GM19328 (cell line): Measurements from ENCODE around the gene DHFR2.
A peak's percentile ranks its signal among the peaks of the same experiment; 100 is the strongest.
"Not testable (repeated sequence)": the region's sequence is repeated elsewhere in the genome, so short reads cannot be mapped to it uniquely, and the experiment has no call there.

Source experiments
- ATAC-seq: cut with Tn5 transposase; IDR thresholded peaks from one replicate; pipeline ENCODE4 v1.9.1; 2021; ENCODE audit warnings: mild to moderate bottlenecking, moderate library complexity; ENCODE audit not compliant: unreplicated experiment

Gene DHFR2

DNA sequence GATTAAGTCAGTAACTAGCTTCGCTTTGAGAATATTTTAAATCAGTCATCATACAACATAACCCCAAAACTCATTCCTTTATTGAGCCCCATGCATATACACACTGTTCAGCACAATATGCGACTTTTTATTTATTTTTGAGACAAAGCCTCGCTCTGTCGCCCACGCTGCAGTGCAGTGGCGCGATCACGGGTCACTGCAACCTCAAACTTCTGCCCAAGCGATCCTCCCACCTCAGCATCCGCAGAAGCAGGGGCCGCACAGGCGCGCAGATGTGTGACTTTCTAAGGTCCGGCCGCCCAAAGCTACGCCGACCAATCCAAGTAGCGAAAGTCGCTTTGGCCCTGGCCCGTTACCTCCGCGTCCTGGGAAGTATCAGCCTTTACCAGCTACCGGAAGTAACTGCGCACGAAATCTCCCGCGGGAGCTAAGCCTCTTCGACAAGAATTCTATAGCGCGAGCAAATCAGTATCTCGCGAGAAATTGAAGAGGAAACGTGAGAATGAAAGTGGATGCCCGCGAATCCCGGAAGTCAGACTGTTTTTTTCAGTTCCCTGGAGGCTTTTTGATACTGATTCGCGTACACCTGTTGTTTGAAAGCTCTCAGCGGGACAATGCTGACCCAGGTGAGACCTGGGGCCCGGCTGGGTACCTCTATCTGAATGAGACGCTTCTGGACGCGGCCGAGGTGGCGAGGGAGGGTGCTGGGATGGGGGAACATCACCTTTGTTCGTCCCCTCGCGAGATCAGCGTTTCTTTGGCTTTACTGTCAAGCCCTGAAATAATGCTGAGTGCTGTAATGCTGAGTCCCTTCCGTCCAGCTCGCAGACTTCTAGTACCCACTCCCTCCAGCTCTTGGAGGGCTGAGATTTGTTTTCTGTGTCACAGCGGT is at the start of gene DHFR2, which contains the start of gene NSUN3:
Gene DHFR2 (minus strand): TSS at position 404 of the 892 bp plus-strand sequence. CDS start 1,405 bp downstream, outside the sequence.
Gene NSUN3 (plus strand): TSS at position 549 of the 892 bp plus-strand sequence. CDS start 66 bp downstream, at position 615.
- ATAC-seq: peak; percentile 94

DNA sequence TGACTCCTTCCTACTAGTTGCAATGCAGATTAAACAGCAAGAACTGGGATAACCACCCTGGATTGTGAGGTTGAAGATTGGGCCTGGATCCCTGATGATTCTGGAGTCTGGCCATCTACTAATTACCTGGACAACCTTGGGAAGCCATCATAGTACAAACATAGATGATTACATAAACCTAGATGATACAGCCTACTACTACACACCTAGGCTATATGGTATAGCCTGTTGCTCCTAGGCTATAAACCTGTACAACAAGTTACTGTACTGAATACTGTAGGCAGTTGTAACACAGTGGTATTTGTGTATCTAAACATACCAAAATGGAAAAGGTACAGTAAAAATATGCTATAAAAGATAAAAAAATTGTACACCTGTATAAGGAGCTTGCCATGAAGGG is 48.1 kb upstream of the DHFR2 start:
- ATAC-seq: no peak

DNA sequence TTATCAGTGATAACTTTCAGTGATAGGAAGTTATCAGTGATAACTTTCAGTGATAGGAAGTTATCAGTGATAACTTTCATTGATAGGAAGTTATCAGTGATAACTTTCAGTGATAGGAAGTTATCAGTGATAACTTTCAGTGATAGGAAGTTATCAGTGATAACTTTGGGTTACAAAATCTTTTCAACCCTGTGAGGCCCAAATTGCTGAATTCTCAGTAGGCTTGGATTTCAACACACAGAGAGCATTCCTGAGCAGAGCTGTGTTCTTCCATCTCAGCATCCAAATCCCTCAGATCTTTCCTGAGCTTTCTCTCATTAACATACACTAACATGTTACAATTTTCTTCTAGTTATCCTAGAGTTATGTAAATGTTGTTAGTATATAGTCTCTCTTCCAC is 47.5 kb upstream of the DHFR2 start:
- ATAC-seq: not testable (repeated sequence)

DNA sequence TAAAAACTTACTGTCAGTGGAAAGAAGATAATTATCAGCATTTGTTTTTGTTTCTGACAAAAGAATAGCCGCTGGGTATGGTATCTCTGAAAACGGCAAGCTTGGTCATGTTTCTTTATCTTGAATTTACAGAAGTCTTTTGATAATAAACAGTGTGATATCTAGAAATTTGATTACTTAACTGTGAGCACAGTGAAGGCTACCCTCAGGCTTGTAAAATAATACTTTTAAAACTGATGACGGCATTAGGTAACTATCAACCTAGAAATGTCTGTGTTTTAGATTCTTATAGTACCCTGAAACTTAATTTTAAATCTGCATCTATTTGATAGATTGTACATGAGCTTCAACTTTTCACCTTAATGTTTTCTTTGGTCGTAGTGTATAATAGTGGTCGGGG is 43.6 kb upstream of the DHFR2 start:
- no peak for ATAC-seq

DNA sequence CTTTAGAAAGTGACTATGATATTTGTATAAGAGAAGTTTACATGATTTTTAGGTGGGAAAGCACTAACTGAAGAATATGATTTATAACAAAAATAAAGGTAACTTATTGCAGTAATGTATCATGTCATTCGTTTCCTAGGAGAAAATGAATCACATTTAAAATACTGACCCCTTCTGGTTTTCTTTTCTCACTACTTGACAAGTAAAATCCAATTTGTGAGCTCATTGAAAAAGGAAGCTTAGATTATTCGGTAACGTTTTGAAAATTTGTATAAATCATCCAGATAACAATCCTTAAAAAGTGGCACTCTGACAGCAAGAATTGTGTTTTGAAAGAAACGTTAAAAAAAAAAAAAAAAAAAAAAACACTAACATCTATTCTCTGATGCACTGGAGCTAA is 39.1 kb upstream of the DHFR2 start:
- no peak for ATAC-seq

DNA sequence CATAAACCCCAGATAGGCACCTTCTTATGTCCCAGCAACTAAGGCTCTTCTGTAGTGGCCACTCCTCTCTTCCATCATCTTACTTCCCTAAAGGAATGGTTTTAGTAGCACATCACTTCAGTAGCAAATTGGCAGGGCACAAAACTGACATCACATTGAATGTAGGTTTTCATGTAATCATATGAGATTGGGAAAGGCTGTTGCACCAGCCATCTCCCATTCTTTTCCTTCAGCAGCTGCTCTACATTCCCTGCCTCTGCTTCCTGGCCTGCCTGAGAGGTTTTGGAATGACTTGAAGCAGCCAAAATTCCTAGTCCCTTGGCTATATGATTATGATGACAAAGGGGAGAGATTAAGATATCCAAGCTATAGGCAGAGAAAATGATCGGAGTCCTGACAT is 36.6 kb upstream of the DHFR2 start:
- ATAC-seq: no peak

DNA sequence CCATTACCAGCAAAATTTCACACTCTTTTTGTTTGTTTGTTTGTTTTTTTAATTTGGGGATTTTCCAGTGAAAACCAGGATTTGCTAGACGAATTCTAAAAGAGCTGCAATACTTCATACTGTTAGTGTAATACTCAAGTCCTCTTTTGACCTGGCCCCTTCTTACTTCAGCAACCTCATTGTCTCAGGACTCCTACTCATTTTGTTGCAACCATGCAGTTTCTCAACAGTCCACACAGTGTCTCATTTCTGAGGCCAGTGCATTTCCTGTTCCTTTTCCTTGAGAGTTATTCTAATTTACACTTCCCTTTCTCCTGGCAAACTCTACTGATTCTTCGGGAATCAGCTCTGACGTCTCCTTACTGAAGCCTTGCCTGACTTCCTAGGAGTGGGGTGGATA is 35.7 kb upstream of the DHFR2 start:
- no peak for ATAC-seq

DNA sequence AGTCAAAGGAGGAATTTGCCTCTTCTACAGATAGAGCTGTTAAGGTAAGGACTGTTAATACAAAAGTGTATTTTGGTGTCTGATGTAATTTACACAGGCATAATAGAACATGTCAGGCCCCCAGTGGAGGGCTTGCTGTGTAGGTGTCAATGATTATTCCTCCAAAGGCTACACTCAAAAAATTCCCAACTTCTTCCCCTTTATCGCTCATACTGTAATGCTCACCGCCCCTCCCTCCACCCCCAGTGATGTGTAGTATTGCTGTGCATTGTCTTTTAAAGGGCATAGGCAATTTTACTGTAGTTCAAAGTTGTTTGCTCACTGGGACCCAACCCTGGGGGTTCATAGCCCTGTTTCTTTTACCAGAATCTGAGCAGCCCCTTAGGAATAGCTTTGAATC is 32.4 kb upstream of the DHFR2 start:
- ATAC-seq: no peak

DNA sequence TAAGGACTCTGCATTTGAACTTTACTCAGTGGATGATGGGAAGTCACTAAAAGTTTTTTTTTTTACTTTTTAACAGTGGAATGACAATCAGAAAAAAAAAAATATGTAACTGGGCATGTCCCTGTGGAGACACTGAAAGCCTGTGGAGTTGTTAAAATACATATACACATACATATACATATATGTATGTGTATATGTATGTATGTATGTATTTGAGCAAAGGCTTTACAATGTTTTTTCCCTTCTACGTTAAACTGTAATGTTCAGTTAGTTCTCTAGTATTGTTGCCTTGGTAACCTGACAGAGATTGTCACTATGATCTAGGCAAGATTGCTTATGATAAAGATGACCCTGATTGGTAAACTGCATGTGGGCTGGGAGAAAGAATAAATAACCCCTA is 30.4 kb upstream of the DHFR2 start:
- no peak for ATAC-seq

DNA sequence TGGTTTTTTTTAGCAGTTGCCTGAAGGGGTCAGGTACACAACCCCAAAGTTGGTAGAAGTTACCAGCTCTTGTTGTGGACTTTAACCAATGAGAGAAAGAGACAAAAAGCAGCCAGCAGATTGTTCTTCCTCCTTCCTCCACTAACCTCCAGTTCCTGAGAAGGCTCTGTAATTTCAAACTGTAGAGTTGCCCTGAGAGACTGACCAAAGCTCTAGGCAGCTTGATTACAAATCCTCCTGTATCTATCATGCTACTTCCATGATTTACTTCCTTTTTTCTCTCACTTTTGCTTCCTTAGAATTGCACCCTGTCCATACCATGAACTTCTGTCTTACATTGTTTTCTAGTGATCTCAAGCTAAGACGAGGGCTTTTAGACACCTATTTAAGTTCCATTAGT is 29.4 kb upstream of the DHFR2 start:
- ATAC-seq: no peak

DNA sequence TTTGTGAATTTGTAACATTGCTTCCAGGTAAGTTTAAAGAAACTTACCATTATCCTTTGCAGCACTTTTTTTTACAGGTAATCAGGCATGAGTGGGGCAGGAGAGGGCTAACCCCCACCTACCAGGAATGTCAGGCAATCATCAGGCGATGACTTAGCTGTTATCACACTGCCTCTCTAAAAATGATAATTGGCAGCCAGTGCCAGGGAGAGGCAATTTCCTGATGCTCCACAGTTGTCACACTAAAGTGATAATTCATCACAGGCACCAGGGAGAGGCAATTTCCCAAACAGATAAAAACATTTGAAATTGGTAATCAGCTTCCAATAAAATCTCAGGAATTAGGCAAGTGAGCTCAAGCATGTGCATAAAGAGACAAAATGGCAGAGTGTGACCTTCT is 26.4 kb upstream of the DHFR2 start:
- no peak for ATAC-seq

DNA sequence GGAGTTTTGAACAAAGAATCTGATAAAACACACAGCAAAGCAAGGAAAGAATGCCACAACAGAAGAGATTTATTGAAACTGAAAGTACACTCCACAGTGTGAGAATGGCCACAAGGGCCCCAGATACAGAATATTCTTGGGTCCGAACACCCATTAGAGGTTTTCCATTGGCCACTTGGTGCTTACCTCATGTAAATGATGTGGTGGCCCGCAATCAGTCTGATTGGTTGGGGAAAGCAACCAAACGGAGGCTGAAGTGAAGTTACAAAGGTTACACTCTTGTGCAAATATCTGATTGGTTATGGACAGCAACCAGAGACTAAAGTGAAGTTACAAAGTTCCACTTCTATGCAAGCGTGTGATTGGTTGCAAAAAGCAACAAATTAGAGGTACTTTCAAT is 20.5 kb upstream of the DHFR2 start:
- ATAC-seq: peak; percentile 70

DNA sequence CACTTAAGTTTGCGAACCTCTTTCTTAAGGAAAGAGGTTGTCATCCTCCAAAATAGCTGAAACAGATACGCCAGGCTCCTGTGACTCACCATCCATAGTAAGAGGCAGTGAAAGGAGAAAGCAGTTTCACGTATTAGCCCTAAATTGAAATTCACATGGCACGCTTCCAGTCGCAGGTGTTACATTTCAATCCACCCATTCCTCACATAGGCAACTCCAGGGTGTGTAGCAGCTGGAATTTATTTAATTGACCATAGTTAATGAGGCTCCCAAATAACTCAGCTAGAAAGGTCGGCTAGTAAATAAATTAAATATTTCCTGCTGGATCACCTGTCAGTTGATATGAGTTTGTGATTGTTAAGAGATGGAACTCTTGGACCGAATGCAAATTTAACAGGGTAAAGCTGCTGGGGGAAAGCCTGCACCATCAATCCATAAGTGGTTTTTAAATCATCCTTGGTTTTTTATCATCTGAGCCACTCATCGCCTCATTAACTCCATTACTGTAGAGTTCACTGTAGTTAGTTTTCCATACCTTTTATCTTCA is 19.7 kb upstream of the DHFR2 start:
- no peak for ATAC-seq

DNA sequence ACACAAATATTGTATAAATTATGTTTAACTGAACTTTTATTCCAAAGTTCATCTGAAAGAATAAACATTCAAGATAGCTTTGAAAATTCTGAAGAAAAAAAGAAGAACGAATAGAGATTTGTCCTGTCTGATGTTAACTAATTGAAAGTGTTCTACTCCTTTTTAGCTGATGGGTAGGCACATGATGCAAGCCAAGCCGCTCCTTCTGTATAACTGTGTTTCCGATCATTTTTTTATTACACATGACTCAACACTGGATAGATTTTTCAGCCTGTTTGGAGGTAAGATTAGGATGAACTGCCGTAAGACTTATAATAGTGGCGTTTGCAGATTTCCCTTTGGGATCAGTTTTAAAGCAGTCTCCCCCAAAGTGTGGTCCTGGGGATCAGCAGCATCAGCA is 19.2 kb upstream of the DHFR2 start:
- ATAC-seq: no peak

DNA sequence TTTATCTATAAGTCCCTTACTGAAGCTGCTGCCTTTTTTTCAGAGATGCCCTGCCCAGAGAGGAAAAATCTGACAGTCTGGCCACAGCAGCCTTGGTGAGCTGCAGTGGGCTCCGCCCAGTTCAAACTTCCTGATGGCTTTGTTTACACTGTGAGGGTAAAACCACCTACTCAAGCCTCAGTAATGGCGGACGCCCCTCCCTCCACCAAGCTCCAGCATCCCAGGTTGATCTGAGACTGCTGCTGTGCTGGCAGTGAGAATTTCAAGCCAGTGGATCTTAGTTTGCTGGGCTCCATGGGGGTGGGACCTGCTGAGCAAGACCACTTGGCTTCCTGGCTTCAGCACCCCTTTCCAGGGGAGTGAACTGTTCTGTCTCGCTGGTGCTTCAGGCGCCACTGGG is 17.8 kb upstream of the DHFR2 start:
- ATAC-seq: not testable (repeated sequence)

DNA sequence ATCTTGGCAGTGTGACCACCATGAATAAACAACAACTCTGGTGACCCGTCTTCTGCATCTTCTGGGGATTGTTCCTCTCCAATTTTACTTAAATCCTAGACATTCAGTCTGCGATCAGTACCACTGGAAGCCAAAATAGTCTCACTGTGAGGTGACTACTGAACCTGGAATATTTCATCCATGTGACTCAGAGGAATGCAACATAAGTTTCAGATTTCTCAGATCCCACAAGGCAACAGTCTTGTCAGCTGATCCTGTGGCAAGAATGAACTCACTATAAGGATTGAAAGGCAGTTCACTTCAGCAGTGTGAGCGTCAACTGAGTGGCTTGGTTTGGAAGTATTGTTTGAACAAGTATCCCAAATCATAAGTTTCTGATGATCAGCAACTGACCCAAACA is 13.3 kb upstream of the DHFR2 start:
- no peak for ATAC-seq

DNA sequence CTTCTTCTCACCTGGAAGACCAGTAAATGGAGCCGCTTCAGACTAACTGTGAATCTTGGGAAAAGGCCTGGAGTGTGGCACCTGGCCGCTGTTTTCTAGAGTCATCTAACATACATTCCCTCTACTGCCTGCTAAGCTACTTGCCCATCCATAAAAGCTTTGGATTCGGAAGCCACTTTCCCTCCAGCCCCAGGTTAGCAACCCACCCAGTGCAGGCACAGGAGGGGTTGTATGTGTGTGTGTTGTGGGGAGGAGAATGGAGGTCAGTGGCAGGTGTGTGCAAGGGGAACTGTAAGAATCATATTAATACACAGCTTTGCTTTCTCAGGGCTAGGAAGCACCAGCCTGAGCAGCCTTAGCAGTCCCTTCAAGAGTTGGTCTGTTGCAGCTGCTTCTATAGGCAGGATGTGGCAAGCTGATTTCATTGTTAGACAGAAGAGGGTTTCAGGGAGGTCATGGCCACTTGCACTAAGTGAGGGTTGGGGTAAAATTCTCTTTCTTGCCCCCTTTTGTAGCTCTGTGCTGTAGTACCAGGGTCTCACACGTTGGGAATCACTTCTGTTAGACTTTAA is 9.1 kb upstream of the DHFR2 start:
- peak; percentile 57 for ATAC-seq

DNA sequence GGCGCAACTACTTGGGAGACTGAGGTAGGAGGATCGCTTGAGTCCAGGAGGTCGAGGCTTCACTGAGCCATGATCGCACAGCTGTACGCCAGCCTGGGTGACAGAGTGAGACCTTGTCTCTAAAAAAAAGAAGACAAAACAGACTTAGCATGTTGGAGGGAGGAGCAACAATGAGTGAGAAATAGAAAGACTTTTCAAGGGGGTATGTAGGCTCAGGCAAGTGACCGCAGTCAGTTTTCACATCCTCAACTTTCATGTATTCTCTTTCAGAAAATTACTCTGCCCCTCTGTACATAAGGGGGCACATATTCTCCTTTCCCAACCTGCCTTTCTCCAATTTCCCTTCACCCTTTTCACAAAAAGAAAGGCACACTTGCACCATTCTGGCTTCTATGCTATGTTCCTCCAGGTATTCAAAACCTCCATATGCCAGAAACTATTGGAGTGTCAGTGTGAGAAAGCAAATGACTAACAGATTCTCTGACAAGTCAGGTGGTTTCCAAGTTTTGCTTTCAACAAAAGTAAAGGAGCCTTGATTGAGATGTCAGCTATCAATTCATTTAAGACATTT is 7.7 kb upstream of the DHFR2 start:
- peak; percentile 84 for ATAC-seq

DNA sequence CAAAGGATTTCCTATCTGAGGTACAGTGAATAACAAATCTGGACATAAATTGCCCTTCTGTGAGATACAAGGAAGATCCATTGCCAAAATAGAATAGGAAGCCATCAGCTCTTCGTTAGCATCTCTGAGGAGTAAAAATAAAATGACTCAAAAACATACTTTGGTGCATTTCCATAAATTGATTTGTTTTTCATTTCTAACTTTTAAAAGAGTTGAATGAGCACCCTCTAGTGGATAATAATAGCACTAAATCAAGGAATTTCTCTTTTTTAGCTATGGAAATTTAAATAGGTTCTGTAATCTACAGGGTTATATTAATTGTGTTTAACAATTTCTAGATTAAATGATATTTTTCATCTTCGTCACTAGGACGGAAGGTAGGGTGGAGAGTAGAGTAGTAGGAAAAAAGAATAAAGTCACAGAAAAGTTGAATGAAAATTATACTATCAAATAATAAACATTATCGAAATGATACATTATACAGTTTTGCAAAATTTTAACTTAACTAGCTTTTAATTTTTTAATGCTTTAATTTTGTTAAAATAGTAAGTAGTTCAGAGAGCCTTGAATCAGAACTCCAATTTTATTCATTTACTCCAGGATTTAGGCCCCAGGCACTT is 6.6 kb upstream of the DHFR2 start:
- no peak for ATAC-seq

DNA sequence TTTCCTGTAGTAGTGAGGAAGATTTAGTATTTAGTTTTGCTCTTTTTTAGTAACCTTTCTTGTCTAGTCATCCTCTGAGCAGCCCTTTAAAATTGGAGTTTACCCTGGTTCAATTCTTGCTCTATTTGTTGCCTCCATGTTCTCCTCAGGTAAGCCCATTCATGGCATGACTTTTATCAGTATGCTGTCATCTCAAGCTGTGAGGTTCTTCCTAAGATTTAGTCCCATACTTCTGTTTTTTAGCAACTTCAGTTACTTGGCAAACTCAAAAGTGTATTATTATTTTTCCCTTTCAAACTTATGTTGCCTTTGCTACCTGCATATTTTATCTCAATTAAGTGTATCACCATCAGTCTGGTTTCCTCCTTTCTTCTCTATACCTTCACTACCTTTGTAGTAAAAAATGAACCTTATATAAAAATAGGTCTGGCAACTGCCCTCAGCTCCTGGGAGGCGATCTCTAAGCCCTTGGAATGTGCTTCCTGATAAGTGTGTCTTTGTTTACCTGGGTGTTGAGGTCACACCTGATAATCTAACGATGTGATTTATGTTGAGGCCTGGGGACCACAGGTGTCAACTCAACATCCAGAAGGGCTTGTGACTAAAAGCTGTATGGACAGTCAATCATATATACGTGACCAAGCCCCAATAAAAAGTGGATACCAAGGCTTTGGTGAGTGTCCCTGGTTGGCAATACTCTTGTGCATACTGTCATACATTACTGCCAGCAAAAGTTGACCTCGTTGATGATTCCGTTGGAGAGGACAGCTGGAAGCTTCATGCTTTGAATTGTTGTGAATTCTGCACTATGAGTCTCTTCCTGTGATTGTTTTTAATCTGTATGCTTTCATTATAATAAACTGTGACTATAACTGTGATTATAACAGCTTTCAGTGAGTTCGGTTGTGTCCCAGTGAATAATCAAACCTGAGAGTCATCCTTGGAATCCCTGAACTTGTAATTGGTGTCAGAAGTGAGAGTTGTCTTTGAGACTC is 4.1 kb upstream of the DHFR2 start:
- ATAC-seq: no peak
